SU-DHL-6 (cell line): ENCODE results near the gene RAVER1.

Experiments used
- EZH2phosphoT487 ChIP-seq: fragments of 200-600 bp; sonication (generic), shearing (Covaris generic); conservative IDR thresholded peaks from 2 replicates; pipeline ENCODE4 v1.6.1; 2018; ENCODE audit warnings: mild to moderate bottlenecking, antibody characterized with exemption, low read length, moderate library complexity, mixed read lengths
- TF ChIP-seq, protein P1 (sequence below): fragments of 200-600 bp; sonication (generic); IDR thresholded peaks from one replicate; pipeline ENCODE4 v1.5.1; 2017; ENCODE audit warnings: antibody characterized with exemption, mild to moderate bottlenecking, low read length, moderate library complexity; ENCODE audit not compliant: insufficient read depth, poor library complexity, severe bottlenecking

DNA sequence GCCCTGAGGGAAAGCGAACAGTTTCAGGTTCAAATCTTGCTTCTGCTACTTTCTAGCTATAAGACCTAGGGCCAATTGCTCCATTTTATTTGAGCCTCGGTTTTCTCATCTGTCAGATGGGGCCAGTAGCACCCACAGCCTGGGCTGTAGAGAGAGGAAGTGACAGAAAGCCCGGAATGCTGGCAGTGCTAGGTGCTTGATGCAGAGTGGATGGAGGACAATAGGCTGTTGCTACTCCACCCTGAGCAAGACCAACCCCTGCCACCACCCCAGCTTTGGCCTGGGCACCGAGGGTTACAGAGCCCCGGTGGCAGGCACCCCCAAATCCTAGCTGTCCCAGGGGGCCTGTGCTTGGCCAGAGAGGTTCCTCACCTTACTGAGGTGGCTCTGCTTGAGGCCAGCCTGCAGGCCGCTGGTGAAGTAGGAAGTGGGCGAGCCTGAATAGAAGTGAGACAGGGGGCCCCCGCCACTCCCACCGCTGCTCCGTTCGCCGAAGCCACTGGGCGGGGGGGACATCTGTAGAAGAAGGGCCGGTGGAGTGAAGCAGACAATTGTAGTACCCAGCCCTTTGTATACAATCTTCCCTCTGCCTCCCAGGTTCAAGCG lies 15.4 kb downstream of the RAVER1 start:
- TF ChIP-seq, protein P1, sequence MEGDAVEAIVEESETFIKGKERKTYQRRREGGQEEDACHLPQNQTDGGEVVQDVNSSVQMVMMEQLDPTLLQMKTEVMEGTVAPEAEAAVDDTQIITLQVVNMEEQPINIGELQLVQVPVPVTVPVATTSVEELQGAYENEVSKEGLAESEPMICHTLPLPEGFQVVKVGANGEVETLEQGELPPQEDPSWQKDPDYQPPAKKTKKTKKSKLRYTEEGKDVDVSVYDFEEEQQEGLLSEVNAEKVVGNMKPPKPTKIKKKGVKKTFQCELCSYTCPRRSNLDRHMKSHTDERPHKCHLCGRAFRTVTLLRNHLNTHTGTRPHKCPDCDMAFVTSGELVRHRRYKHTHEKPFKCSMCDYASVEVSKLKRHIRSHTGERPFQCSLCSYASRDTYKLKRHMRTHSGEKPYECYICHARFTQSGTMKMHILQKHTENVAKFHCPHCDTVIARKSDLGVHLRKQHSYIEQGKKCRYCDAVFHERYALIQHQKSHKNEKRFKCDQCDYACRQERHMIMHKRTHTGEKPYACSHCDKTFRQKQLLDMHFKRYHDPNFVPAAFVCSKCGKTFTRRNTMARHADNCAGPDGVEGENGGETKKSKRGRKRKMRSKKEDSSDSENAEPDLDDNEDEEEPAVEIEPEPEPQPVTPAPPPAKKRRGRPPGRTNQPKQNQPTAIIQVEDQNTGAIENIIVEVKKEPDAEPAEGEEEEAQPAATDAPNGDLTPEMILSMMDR = no peak
- TF ChIP-seq EZH2phosphoT487 = no peak
